Adrenal gland (tissue), 5 donors: Measurements from ENCODE around the gene PCCB.

Source experiments
- POLR2A ChIP-seq, 2 donors: fragments of 450-650 bp; IDR thresholded peaks; one replicate each; pipeline ENCODE4 v1.6.1; 2017; ENCODE audit warnings: antibody characterized with exemption in 2 of 2, mild to moderate bottlenecking in 2 of 2, moderate library complexity in 1 of 2
- TF ChIP-seq, protein P1 (sequence below), 6 experiments: fragments of 450-650 bp in 4 of 6; fragments of 200-600 bp in 2 of 6; sonication (generic) in 1 of 6; IDR thresholded peaks; 1 replicate in 5 of 6; 2 replicates in 1 of 6; pipeline versions ENCODE4 v1.5.1 to v1.8.0; 2016 to 2021; ENCODE audit warnings: antibody characterized with exemption in 6 of 6, mild to moderate bottlenecking in 2 of 6, moderate library complexity in 1 of 6
- donor health status: DM: no; HTN: no; CAD: no.

DNA sequence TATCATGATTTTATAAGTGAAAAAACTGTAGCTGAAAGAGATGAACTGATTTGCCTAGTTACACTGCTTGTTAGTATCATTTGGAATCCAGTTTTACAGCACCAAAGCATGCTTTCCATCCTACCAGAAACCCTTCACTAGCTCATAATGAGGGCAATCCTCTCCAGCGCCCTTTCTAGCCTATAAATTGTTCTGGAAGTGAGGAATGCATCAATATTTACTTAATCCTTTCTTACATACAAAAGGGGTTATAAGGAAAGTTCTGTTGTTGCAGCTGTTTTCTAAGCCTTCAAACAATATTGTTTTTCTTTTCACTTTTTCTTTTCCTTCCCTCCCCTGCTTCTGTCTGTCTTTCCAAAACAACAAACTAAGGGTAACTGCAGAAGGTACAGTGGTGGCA, 11.0 kb upstream of the PCCB start:
- TF ChIP-seq POLR2A (IDR thresholded peaks at IDR 0.05), result no peak
- TF ChIP-seq, protein P1, sequence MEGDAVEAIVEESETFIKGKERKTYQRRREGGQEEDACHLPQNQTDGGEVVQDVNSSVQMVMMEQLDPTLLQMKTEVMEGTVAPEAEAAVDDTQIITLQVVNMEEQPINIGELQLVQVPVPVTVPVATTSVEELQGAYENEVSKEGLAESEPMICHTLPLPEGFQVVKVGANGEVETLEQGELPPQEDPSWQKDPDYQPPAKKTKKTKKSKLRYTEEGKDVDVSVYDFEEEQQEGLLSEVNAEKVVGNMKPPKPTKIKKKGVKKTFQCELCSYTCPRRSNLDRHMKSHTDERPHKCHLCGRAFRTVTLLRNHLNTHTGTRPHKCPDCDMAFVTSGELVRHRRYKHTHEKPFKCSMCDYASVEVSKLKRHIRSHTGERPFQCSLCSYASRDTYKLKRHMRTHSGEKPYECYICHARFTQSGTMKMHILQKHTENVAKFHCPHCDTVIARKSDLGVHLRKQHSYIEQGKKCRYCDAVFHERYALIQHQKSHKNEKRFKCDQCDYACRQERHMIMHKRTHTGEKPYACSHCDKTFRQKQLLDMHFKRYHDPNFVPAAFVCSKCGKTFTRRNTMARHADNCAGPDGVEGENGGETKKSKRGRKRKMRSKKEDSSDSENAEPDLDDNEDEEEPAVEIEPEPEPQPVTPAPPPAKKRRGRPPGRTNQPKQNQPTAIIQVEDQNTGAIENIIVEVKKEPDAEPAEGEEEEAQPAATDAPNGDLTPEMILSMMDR (IDR thresholded peaks at IDR 0.05), result no peak
